Measurements from ENCODE around the gene ZSWIM4.

GRCh38 chr19:13794398-13794756, 866 bp upstream of the ZSWIM4 start:
- TF ChIP-seq, protein P1, sequence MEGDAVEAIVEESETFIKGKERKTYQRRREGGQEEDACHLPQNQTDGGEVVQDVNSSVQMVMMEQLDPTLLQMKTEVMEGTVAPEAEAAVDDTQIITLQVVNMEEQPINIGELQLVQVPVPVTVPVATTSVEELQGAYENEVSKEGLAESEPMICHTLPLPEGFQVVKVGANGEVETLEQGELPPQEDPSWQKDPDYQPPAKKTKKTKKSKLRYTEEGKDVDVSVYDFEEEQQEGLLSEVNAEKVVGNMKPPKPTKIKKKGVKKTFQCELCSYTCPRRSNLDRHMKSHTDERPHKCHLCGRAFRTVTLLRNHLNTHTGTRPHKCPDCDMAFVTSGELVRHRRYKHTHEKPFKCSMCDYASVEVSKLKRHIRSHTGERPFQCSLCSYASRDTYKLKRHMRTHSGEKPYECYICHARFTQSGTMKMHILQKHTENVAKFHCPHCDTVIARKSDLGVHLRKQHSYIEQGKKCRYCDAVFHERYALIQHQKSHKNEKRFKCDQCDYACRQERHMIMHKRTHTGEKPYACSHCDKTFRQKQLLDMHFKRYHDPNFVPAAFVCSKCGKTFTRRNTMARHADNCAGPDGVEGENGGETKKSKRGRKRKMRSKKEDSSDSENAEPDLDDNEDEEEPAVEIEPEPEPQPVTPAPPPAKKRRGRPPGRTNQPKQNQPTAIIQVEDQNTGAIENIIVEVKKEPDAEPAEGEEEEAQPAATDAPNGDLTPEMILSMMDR (IDR thresholded peaks at IDR 0.05): no peak
- TF ChIP-seq POLR2A (IDR thresholded peaks at IDR 0.05) (no peak), EP300 (IDR thresholded peaks at IDR 0.05) (no peak)

Measured in ovary (tissue), 3 donors.